SU-DHL-6 (cell line): ENCODE measurements around the gene NEAT1.

Source experiments
- H2AFZ ChIP-seq: fragments of 200-600 bp; sonication (generic); 2 replicates; pipeline ENCODE4 v1.6.1; 2014; ENCODE audit warnings: low read depth, mild to moderate bottlenecking, moderate library complexity, mixed read lengths, antibody characterized with exemption, low read length; ENCODE audit not compliant: severe bottlenecking
- H3F3A ChIP-seq: fragments of 200-600 bp; shearing (Covaris generic); 2 replicates; pipeline ENCODE4 v1.6.0; 2016; ENCODE audit warnings: antibody characterized with exemption, mild to moderate bottlenecking; ENCODE audit not compliant: insufficient read depth
- H3K27ac ChIP-seq: fragments of 200-600 bp; sonication (generic); 2 replicates; pipeline ENCODE4 v1.5.1; 2016; ENCODE audit warnings: low read depth, mild to moderate bottlenecking, low read length, moderate library complexity, mixed read lengths
- H3K27me3 ChIP-seq: fragments of 200-600 bp; sonication (generic), shearing (Covaris generic); 2 replicates; pipeline ENCODE4 v1.6.0; 2014; ENCODE audit warnings: mild to moderate bottlenecking, low read length
- H3K36me3 ChIP-seq: fragments of 200-600 bp; sonication (generic); 2 replicates; pipeline ENCODE4 v1.6.1; 2014; ENCODE audit warnings: mild to moderate bottlenecking, low read length, mixed read lengths
- H3K4me2 ChIP-seq: fragments of 300-600, 200-600 bp; shearing (Covaris generic), sonication (generic); 2 replicates; pipeline ENCODE4 v1.6.0; 2014; ENCODE audit warnings: low read length, low read depth, mild to moderate bottlenecking; ENCODE audit not compliant: poor library complexity, severe bottlenecking
- H3K4me3 ChIP-seq: fragments of 200-600 bp; sonication (generic); 2 replicates; pipeline ENCODE4 v1.5.1; 2014; ENCODE audit warnings: antibody characterized with exemption, low read length, mild to moderate bottlenecking, mixed read lengths; ENCODE audit not compliant: insufficient read depth, poor library complexity, severe bottlenecking
- H3K79me2 ChIP-seq: fragments of 200-600 bp; sonication (generic); 2 replicates; pipeline ENCODE4 v1.6.1; 2014; ENCODE audit warnings: mild to moderate bottlenecking, low read length, moderate library complexity; ENCODE audit not compliant: insufficient read depth
- H3K9ac ChIP-seq: fragments of 200-600 bp; sonication (generic); 2 replicates; pipeline ENCODE4 v1.7.0; 2014; ENCODE audit warnings: mild to moderate bottlenecking, low read length
- H3K9me2 ChIP-seq: fragments of 200-600 bp; sonication (generic); replicated peaks from 2 replicates; pipeline ENCODE4 v1.6.1; 2014; ENCODE audit warnings: low read length; ENCODE audit not compliant: insufficient read depth
- H3K9me3 ChIP-seq: fragments of 200-600 bp; sonication (generic); 2 replicates; pipeline ENCODE4 v1.6.1; 2014; ENCODE audit warnings: low read length, mixed read lengths; ENCODE audit not compliant: insufficient read depth
- H4K20me1 ChIP-seq: fragments of 200-600 bp; sonication (generic); 2 replicates; pipeline ENCODE4 v1.6.1; 2014; ENCODE audit warnings: low read depth, mild to moderate bottlenecking, antibody characterized with exemption, low read length, moderate library complexity, mixed read lengths
- CTCF ChIP-seq: fragments of 200-600 bp; sonication (generic); IDR thresholded peaks from one replicate; pipeline ENCODE4 v1.5.1; 2017; ENCODE audit warnings: antibody characterized with exemption, mild to moderate bottlenecking, low read length, moderate library complexity; ENCODE audit not compliant: insufficient read depth, poor library complexity, severe bottlenecking
- EZH2phosphoT487 ChIP-seq: fragments of 200-600 bp; sonication (generic), shearing (Covaris generic); conservative IDR thresholded peaks from 2 replicates; pipeline ENCODE4 v1.6.1; 2018; ENCODE audit warnings: mild to moderate bottlenecking, antibody characterized with exemption, low read length, moderate library complexity, mixed read lengths

Gene NEAT1

GRCh38 chr11:65430406-65431217 is 8.0 kb downstream of the NEAT1 start:
- H3K27ac ChIP-seq: peak overlapping the region; percentile 98
- no peaks in the 10 kb centered on the region for H3K27me3 ChIP-seq
- no peaks in the 10 kb centered on the region for H3K9me2 ChIP-seq
- H3F3A ChIP-seq: peaks cover 98% of the 10 kb centered on the region
- no peak for TF ChIP-seq EZH2phosphoT487
- no peak for TF ChIP-seq CTCF
- peak overlapping the region; percentile 98 for H3K4me2 ChIP-seq
- peaks cover 73% of the 10 kb centered on the region for H3K79me2 ChIP-seq
- H2AFZ ChIP-seq: no peak overlapping the region
- H4K20me1 ChIP-seq: no peaks in the 10 kb centered on the region
- H3K36me3 ChIP-seq: peaks cover 11% of the 10 kb centered on the region
- no peaks in the 10 kb centered on the region for H3K9me3 ChIP-seq
- peak overlapping the region; percentile 99 for H3K9ac ChIP-seq
- peak overlapping the region; percentile 25 for H3K4me3 ChIP-seq

DNA sequence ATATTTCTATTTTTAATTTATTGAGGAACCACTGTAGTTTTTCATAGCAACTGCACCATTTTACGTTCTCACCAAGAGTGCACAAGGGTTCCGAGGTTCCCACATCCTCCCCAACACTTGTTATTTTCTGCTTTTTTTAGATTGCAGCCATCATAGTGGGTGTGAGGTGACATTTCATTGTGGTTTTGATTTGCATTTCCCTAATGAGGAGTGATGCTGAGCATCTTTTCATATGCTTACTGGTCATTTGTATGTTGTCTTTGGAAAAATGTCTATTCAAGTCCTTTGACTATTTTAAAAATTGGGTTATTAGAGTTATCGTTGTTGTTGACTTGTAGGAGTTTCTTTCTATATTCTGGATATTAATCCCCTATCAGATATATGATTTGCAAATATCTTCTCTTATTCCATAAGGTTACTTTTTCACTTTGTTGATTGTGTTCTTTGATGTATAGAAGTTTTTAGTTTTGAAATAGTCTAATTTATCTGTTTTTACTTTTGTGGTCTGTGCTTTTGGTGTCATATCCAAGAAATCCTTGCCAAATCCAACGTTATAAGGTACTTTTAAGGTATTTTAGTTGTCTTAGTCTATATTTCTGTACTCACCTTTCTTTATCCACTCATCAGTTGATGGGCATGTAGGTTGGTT is 9.0 kb downstream of the NEAT1 start:
- H3K27me3 ChIP-seq: no peaks in the 10 kb centered on the region
- H4K20me1 ChIP-seq: no peaks in the 10 kb centered on the region
- H3F3A ChIP-seq: peaks cover 96% of the 10 kb centered on the region
- peak overlapping the region; percentile 98 for H3K4me2 ChIP-seq
- peak overlapping the region; percentile 25 for H3K4me3 ChIP-seq
- no peak overlapping the region for H2AFZ ChIP-seq
- H3K9me2 ChIP-seq: no peaks in the 10 kb centered on the region
- peak overlapping the region; percentile 30 for H3K9ac ChIP-seq
- peak overlapping the region; percentile 98 for H3K27ac ChIP-seq
- TF ChIP-seq CTCF (no peak), EZH2phosphoT487 (no peak)
- no peaks in the 10 kb centered on the region for H3K9me3 ChIP-seq
- H3K36me3 ChIP-seq: peaks cover 8% of the 10 kb centered on the region; the same call in 1 of the 2 replicates
- H3K79me2 ChIP-seq: peaks cover 64% of the 10 kb centered on the region

- Histone ChIP-seq H3K9me3 (no peaks in the 10 kb centered on the region), H3K27ac (peak overlapping the region; percentile 98), H3K4me3 (peak overlapping the region; percentile 2), H3F3A (peaks cover 95% of the 10 kb centered on the region), H3K4me2 (peak overlapping the region; percentile 98), H3K9me2 (no peaks in the 10 kb centered on the region), H3K79me2 (peaks cover 59% of the 10 kb centered on the region), H2AFZ (no peak overlapping the region), H4K20me1 (no peaks in the 10 kb centered on the region), H3K27me3 (no peaks in the 10 kb centered on the region), H3K36me3 (peaks cover 8% of the 10 kb centered on the region; the same call in 1 of the 2 replicates), H3K9ac (peak overlapping the region; percentile 30)
- TF ChIP-seq EZH2phosphoT487 (no peak), CTCF (no peak)
These were observed 9.6 kb downstream of the NEAT1 start for GRCh38 chr11:65432100-65432650.
